MM.1S (cell line): ENCODE data around the gene ALDH8A1.

Experiments used
- CTCF ChIP-seq: fragments of 300-600 bp; sonication (generic); IDR thresholded peaks from 2 replicates; pipeline ENCODE4 v1.5.1; 2016; ENCODE audit warnings: antibody characterized with exemption, low read length, mixed read lengths
- EZH2 ChIP-seq: fragments of 300-600 bp; sonication (generic); optimal IDR thresholded peaks from 2 replicates; pipeline ENCODE3; 2017; ENCODE audit warnings: low read depth, mild to moderate bottlenecking, antibody characterized with exemption, low read length, mixed read lengths

- TF ChIP-seq CTCF, result no peak
- no peak for TF ChIP-seq EZH2
Observed at GRCh38 chr6:134995536-134995935, 45.6 kb upstream of the ALDH8A1 start.
